Skeletal muscle satellite cell (primary cell): Measurements from ENCODE around the gene PIK3C3.

Experiments
- H3K27me3 ChIP-seq: 2 replicates; pipeline ENCODE4 v1.7.0; 2013; ENCODE audit warnings: low read length; ENCODE audit not compliant: control insufficient read depth, insufficient read depth
- H3K36me3 ChIP-seq: 2 replicates; pipeline ENCODE4 v1.7.0; 2013; ENCODE audit warnings: mild to moderate bottlenecking, control low read depth, low read length; ENCODE audit not compliant: insufficient read depth
- H3K4me1 ChIP-seq: 2 replicates; pipeline ENCODE4 v1.7.0; 2013; ENCODE audit warnings: low read length; ENCODE audit not compliant: control insufficient read depth, insufficient read depth
- H3K4me2 ChIP-seq: 2 replicates; pipeline ENCODE4 v1.7.0; 2013; ENCODE audit warnings: mild to moderate bottlenecking, low read length
- H3K4me3 ChIP-seq: 2 replicates; pipeline ENCODE4 v1.7.0; 2013; ENCODE audit warnings: low read length
- H3K9ac ChIP-seq: 2 replicates; pipeline ENCODE4 v1.7.0; 2013; ENCODE audit warnings: mild to moderate bottlenecking, low read depth, low read length, moderate library complexity
- H3K9me3 ChIP-seq: replicated peaks from 2 replicates; pipeline ENCODE4 v1.7.0; 2013; ENCODE audit warnings: mild to moderate bottlenecking, control low read depth, low read length

The PIK3C3 gene

DNA sequence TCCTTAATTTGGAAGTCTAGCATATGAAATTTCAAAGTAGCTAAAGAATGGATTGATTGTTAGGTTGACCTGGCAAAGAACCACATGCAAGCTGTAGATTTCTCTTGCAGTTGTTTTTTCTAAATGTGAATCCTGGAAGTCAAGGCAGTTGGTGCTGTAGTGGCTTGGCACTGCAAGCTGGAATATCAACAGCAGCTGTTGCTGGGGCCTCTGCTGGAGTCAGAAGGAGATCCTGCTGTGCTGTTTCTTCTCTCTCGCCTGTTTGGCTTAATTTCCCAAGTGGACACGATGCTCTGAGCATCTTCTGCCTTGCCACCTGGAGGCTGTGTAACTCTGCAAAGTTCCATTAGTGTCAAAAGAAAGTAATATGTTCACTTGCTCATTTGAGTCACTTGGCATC is 12.6 kb downstream of the PIK3C3 start:
- Histone ChIP-seq H3K9ac (no peak overlapping the region), H3K27me3 (no peaks in the 10 kb centered on the region), H3K36me3 (peaks cover 58% of the 10 kb centered on the region)

GRCh38 chr18:41969881-41970280 is 14.8 kb downstream of the PIK3C3 start:
- no peak overlapping the region for H3K4me2 ChIP-seq

More for the DNA sequence above, 12.6 kb downstream of the PIK3C3 start:
- Histone ChIP-seq H3K9me3 (no peaks in the 10 kb centered on the region), H3K4me3 (no peak overlapping the region), H3K4me2 (no peak overlapping the region), H3K4me1 (peaks cover 6% of the 10 kb centered on the region)

DNA sequence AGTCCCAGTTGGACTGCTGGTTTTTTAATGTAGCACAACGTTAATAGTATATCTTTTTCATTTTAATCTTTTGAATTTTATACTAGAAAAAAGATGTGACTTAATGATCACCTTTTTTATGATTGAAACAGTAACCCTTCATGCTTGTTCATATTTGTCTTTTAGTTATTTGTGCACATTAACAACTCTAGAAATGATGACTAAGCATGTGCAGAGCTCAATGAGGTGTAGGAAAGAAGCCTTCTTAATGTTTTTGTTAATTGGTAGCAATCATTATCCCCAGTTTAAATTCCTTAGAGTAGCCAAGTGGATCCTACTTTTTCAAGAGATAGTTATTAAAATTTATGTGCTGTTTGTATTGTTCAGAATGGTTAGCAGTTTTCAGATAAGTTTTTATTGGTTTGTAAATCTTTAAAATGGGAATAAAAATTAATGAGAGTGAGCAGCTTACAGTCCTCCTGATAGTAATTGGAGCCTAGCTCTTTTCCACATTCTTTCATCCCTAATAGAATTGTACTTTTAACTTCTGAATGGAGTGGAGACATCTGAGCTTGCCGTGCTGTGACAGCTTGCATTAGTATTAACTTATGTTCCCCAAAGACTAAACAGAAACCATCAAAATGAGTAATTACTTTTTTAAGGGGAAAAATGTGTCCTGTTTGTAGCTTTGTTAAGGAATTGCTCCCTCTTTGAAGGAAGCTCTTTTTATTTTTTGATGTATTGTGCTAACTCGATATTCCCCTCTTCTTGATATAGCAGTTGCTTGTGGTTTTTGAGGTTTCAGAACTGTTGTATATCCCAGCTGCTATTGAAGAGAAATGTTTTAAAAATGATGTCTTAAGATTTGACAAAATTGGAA is 17.3 kb downstream of the PIK3C3 start:
- H3K4me3 ChIP-seq, result no peak overlapping the region
- H3K36me3 ChIP-seq, result peaks cover 42% of the 10 kb centered on the region
- peak overlapping the region; percentile 7 for H3K4me2 ChIP-seq
- no peak overlapping the region for H3K9ac ChIP-seq
- H3K4me1 ChIP-seq, result peaks cover 6% of the 10 kb centered on the region
- H3K27me3 ChIP-seq, result no peaks in the 10 kb centered on the region
- no peaks in the 10 kb centered on the region for H3K9me3 ChIP-seq

More at GRCh38 chr18:41969881-41970280, 14.8 kb downstream of the PIK3C3 start:
- peaks cover 6% of the 10 kb centered on the region for H3K4me1 ChIP-seq
- H3K36me3 ChIP-seq, result peaks cover 48% of the 10 kb centered on the region
- H3K4me3 ChIP-seq, result no peak overlapping the region
- H3K9ac ChIP-seq, result no peak overlapping the region
- no peaks in the 10 kb centered on the region for H3K27me3 ChIP-seq
- no peaks in the 10 kb centered on the region for H3K9me3 ChIP-seq

GRCh38 chr18:41973983-41974382 is 18.9 kb downstream of the PIK3C3 start:
- H3K4me3 ChIP-seq, result no peak overlapping the region
- H3K27me3 ChIP-seq, result no peaks in the 10 kb centered on the region
- H3K9ac ChIP-seq, result no peak overlapping the region
- no peaks in the 10 kb centered on the region for H3K9me3 ChIP-seq
- no peak overlapping the region for H3K4me2 ChIP-seq
- H3K4me1 ChIP-seq, result peaks cover 6% of the 10 kb centered on the region
- H3K36me3 ChIP-seq, result peaks cover 38% of the 10 kb centered on the region

GRCh38 chr18:41974796-41975201 is 19.8 kb downstream of the PIK3C3 start:
- Histone ChIP-seq H3K9me3 (no peaks in the 10 kb centered on the region), H3K4me3 (no peak overlapping the region), H3K27me3 (no peaks in the 10 kb centered on the region), H3K9ac (no peak overlapping the region), H3K4me2 (no peak overlapping the region), H3K36me3 (peaks cover 35% of the 10 kb centered on the region), H3K4me1 (peaks cover 6% of the 10 kb centered on the region)

DNA sequence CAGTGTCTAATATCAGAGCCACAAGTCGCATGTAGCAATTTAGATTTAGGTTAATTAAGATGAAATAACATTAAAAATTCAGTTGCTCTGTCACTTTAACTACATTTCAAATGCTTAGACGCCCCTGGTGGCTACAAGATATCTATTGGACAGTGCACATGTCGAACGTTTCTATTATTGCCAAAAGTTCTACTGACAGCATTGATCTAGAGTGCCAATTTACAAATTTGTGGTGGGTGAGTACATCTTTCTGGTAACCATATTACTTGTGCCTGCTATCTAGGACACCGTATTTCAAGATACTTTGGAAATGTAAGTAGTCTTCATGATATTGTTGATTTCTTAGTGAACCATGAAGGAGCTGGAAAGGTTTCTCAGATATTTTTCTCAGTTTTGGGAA is 20.2 kb downstream of the PIK3C3 start:
- H3K9me3 ChIP-seq, result no peaks in the 10 kb centered on the region
- no peaks in the 10 kb centered on the region for H3K27me3 ChIP-seq
- H3K4me1 ChIP-seq, result peaks cover 6% of the 10 kb centered on the region
- no peak overlapping the region for H3K9ac ChIP-seq
- H3K36me3 ChIP-seq, result peaks cover 30% of the 10 kb centered on the region
- H3K4me3 ChIP-seq, result no peak overlapping the region
- H3K4me2 ChIP-seq, result no peak overlapping the region

DNA sequence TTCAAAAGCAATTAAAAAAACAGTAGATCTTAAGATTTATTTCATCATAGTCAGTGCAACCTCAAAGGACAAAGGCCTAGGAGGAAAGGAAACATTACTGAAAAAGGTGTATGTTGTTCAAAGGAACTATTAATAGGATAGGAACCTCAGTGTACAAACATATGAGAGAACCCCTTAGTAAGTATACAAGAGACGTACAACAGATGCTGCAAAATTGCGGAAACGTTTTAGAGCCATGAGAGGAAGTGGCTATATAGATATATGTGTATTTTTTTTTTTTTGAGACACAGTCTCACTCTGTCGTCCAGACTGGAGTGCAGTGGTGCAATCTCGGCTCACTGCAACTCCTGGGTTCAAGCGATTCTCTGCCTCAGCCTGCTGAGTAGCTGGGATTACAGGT is 22.2 kb downstream of the PIK3C3 start:
- Histone ChIP-seq H3K9me3 (no peaks in the 10 kb centered on the region), H3K4me1 (peaks cover 2% of the 10 kb centered on the region), H3K36me3 (peaks cover 19% of the 10 kb centered on the region), H3K9ac (no peak overlapping the region), H3K27me3 (no peaks in the 10 kb centered on the region), H3K4me2 (no peak overlapping the region), H3K4me3 (no peak overlapping the region)

DNA sequence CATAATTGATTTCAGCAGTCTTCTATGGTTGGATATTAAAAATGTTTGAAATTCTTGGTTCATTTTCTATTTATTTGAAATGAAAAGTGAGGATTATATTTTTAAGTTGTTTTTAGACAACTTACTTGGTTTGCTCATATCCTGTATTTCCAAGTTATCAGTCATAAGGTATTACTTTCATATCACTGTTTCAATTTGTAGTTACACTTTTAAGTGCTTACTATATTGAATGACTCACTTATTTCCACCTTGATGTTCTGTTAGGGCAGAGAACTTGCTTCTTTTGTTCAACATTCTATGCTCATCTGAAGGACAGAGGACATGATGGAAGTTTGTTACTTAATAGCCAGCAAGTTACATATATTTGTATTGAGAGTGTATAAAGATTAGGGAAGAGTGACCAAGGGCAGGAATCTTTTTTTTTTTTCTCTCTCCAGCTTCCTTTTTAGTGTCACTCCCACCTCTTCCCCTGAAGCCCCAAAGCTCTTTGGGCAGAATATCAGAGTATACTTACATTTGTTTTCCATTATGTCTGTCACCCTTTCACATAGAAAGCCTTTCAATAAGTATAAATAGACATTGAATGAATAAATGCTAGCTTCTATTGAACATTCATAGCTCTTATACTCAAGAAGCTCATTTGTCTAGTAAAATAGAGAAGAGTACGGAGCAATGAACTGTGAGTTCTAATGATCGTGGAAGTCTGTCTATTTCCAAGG is 28.1 kb downstream of the PIK3C3 start:
- Histone ChIP-seq H3K4me2 (no peak overlapping the region), H3K27me3 (no peaks in the 10 kb centered on the region), H3K36me3 (peaks cover 28% of the 10 kb centered on the region), H3K9me3 (no peaks in the 10 kb centered on the region), H3K4me1 (peaks cover 4% of the 10 kb centered on the region), H3K9ac (no peak overlapping the region), H3K4me3 (no peak overlapping the region)

- H3K4me3 ChIP-seq, result no peak overlapping the region
- peaks cover 4% of the 10 kb centered on the region for H3K4me1 ChIP-seq
- H3K4me2 ChIP-seq, result no peak overlapping the region
- peaks cover 38% of the 10 kb centered on the region for H3K36me3 ChIP-seq
- H3K9me3 ChIP-seq, result no peaks in the 10 kb centered on the region
- H3K9ac ChIP-seq, result no peak overlapping the region
- no peaks in the 10 kb centered on the region for H3K27me3 ChIP-seq
These were observed 30.9 kb downstream of the PIK3C3 start for GRCh38 chr18:41985914-41986313.

- H3K9ac ChIP-seq, result no peak overlapping the region
- H3K4me2 ChIP-seq, result no peak overlapping the region
- no peaks in the 10 kb centered on the region for H3K27me3 ChIP-seq
- peaks cover 8% of the 10 kb centered on the region for H3K4me1 ChIP-seq
- H3K36me3 ChIP-seq, result peaks cover 53% of the 10 kb centered on the region
- H3K9me3 ChIP-seq, result no peaks in the 10 kb centered on the region
- no peak overlapping the region for H3K4me3 ChIP-seq
These were observed 34.5 kb downstream of the PIK3C3 start for GRCh38 chr18:41989508-41989907.

DNA sequence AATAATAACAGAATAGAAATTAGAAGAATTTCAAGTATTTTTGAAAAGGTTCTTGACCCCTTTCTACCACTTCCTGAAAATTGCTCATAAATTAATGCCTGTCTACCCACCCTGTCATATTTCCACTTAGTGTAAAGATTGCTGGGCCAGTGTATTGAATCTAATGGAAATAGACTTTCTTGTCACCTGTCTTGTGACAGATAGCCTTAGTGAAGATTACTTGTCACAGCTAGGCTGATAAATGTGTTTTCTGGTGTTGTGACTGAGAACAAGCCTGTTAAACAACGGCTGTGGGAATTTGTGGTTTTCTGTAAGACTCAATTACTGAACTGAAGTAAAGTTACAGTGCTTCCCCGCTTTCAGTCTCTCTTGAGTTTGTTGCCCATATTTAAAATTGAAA is 37.0 kb downstream of the PIK3C3 start:
- peaks cover 57% of the 10 kb centered on the region for H3K36me3 ChIP-seq
- no peak overlapping the region for H3K4me3 ChIP-seq
- H3K4me1 ChIP-seq, result peaks cover 11% of the 10 kb centered on the region
- H3K9ac ChIP-seq, result no peak overlapping the region
- H3K9me3 ChIP-seq, result no peaks in the 10 kb centered on the region
- H3K4me2 ChIP-seq, result no peak overlapping the region
- no peaks in the 10 kb centered on the region for H3K27me3 ChIP-seq
